HG03521 (cell line): ENCODE results near the gene CEP120.
"Not testable (repeated sequence)": the region's sequence is repeated elsewhere in the genome, so short reads cannot be mapped to it uniquely, and the experiment has no call there.

Experiments used
- ATAC-seq: cut with Tn5 transposase; IDR thresholded peaks from one replicate; pipeline ENCODE4 v1.9.1; 2021; ENCODE audit warnings: mild to moderate bottlenecking, moderate library complexity; ENCODE audit not compliant: unreplicated experiment

The CEP120 gene

GRCh38 chr5:123423278-123424149, at the start of gene CEP120:
TSS of gene CEP120 (minus strand) at chr5:123423403. CDS start at chr5:123422998, 405 bp downstream.
- ATAC-seq = peak; percentile 98

- ATAC-seq = no peak
These were observed 49.1 kb upstream of the CEP120 start for GRCh38 chr5:123472150-123472924.

- ATAC-seq = no peak
These were observed 48.2 kb upstream of the CEP120 start for GRCh38 chr5:123471385-123471784.

GRCh38 chr5:123466839-123467238, 43.6 kb upstream of the CEP120 start:
- not testable (repeated sequence) for ATAC-seq

DNA sequence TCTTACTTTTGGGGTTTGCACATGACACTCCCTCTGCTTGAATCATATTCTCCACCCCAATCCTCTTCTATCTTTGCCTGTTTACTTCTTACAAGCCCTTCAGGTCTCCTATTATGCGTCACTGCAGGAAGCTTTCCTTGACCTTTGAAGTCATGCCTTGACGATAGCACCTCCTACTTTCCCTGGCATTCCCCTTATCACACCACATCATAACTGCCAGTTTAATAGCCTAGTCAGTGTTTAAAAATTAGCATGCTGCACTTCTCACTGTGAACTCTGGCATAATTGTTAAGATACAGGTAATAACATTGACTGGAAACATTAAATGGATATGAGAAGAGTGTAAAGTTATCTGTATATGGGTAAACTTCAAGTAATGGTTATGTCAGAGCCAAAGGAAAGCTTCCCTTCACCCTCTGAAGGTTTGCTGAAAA, 37.1 kb upstream of the CEP120 start:
- no peak for ATAC-seq

- ATAC-seq = not testable (repeated sequence)
These were observed 35.8 kb upstream of the CEP120 start for GRCh38 chr5:123458994-123459393.

DNA sequence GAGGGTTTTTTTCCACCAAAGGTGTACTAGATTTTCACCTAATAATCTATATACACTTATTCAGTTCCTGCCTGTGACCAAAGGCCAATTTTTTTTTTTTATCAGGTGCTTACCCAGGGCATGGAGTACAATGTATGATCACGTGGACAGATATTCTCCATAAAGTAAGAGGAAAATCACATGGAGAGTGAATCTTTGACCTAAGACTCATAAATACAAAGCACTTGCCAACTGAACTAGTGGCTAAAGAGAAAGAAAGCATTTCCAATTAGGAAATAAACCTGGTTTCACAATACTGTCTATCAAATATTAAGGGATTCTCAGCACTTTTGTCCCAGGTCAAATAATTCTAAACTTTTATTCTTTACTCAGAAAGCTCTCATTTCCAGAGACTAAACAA, 33.0 kb upstream of the CEP120 start:
- ATAC-seq = no peak

DNA sequence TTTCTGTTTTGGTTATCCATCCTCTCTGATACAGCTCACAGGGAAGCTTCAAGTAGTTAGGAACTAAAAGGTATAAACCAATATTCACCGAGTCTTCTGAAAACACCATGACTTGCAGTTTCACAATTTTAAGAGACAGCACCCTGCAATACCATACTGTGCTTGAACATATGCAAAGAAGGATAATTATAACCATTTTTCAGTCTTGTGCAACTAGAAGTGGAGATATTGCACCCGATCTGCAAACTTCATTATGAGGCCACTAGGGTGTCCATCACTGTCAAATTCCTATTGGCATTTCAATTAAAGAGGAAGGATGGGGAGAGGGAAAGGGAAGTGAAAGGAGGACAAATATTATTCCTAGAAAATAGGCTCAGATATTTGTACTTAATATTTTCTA, 32.4 kb upstream of the CEP120 start:
- ATAC-seq = peak; percentile 94

DNA sequence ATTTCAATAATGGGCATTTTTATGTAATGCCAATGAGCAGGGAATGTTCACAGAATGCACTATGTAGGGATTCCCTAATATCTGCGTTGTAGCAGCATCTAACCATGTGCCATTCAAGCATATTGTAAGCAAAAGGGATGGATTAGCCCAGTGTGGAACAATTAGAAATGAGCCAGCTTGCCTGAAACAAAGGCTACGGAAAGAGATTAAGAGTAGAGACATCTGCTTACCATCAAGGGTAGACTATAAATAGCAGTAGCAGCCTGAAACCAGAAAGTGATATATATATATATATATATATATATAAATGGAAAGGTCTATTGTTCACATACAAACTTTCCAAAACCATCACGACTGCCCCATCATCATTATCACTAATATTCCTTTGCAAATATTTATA, 31.9 kb upstream of the CEP120 start:
- peak; percentile 48 for ATAC-seq

- no peak for ATAC-seq
These were observed 31.2 kb upstream of the CEP120 start for GRCh38 chr5:123454259-123454911.

GRCh38 chr5:123452401-123452800, 29.2 kb upstream of the CEP120 start:
- no peak for ATAC-seq

DNA sequence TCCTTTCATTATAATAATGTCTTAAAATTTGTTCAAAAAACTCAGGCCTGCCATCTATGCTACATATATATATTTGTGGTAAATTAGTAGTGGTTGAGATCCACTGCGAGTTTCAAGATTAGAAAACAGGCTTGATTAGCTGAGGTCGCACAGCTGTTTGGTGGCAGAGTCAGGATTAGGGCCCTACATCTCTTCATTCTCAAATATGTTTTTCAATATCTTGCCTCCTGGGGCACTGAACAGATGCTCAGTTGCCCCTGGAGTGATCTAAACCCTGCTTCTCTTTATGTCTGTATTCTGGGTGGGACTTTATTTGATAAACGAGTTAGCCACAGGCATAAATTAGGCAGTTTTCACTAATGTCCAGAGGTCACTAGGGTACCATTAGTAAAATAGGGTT, 27.8 kb upstream of the CEP120 start:
- ATAC-seq = no peak

DNA sequence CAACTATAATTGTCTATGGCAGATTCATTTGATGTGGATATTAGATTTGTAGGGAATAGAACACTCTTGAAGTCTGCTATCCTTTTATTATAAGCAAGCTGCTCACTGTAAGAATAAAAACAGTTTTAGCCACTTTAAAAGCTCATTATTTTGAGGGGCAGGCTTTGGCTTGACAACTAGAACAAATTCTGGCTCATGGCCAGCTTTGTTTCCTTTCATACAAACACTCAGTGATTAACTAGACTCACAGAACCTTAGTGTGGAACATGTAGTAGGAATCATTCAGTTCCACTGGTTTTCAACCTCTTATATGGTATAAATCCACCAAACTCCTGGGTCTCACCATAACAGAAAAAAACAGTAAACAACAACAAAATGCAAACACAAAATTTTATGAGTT, 27.4 kb upstream of the CEP120 start:
- no peak for ATAC-seq

DNA sequence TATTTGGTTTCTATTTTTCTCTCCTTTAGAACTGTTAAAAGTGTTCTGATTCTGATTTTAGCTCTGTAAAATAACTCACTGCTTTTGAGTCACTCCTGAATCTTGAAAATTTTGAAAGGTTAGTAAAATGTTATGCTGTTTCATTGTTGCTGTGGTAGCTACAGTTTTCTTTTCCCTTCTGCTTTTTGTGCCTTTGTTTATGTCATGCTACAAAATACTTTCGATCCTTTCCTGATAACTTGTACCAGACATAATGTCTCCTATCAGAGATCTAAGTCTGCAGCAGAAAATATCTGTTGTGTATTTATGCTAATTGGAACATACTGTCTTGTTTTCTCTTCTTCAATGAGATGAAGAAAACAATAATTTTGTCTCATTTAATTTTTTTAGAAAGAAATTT, 26.9 kb upstream of the CEP120 start:
- no peak for ATAC-seq

GRCh38 chr5:123449424-123449974, 26.3 kb upstream of the CEP120 start:
- ATAC-seq = no peak

GRCh38 chr5:123448743-123449142, 25.5 kb upstream of the CEP120 start:
- no peak for ATAC-seq

- peak; percentile 86 for ATAC-seq
These were observed 24.9 kb upstream of the CEP120 start for GRCh38 chr5:123448017-123448617.

- no peak for ATAC-seq
These were observed 20.8 kb upstream of the CEP120 start for GRCh38 chr5:123444016-123444415.

DNA sequence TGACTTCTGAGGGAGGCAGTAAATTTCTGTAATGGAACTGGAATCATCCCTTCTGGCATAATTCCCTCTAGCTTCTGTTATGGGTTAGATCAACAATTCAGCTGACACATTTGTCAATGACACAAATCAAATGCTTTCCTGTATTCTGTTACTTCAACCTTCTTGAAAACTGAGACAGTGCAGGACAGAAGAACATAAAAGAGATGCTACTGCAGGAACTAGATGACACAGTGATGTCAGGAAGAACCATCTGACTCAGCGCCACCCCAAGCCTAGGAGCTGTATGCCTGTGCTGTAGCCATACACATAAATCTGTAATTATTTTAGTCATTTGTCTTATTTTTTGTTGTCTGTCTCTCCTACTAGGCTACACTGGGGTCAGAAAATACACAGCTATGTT, 18.2 kb upstream of the CEP120 start:
- ATAC-seq = no peak

DNA sequence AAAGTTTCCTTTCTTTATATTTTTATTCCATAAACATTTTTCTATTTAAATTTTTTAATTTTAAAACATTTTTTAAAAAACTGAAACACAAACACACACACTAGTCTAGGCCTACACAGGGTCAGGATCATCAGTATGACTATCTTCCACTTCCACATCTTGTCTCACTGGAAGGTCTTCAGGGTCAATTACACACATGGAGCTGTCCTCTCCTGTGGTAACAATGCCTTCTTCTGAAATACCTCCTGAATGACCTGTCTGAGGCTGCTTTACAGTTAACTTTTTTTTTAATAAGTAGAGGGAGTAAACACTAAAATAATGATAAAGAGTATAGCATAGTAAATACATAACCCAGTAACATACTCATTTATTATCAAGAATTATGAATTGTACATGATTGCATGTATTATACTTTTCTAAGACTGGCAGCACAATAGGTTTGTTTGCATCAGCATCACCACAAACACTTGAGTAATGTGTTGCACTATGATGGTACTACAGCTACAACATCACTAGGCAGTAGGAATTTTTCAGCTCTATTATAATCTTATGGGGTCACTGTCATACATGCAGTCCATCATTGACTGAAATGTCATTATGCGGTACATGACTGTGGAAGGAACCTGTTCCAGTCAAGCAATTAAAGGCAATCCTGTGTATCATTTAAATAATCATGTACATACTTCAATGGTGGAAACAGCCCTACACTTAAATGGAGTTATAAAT, 17.4 kb upstream of the CEP120 start:
- no peak for ATAC-seq
